HG02884 (cell line): ENCODE data around the gene NES.
"Not testable (repeated sequence)": the region's sequence is repeated elsewhere in the genome, so short reads cannot be mapped to it uniquely, and the experiment has no call there.

Experiments used
- ATAC-seq: cut with Tn5 transposase; IDR thresholded peaks from one replicate; pipeline ENCODE4 v1.9.1; 2021; ENCODE audit warnings: mild to moderate bottlenecking, moderate library complexity; ENCODE audit not compliant: unreplicated experiment

The NES gene

DNA sequence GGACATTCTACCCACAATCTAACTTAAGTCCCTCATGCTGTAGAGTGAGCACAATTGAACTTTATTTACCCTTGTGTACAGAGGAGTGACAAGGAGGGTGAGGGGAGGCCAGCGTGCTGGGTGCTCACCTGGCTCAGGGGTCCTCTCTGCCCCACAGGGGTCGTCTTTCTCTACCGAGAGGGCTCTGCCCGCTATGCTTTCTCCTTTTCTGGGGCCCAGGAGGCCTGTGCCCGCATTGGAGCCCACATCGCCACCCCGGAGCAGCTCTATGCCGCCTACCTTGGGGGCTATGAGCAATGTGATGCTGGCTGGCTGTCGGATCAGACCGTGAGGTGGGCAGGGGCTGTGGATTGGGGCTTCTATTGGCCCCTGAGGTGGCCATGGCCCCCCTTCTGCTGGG is 29.9 kb downstream of the NES start:
- no peak for ATAC-seq

GRCh38 chr1:156646738-156647211 is 30.4 kb downstream of the NES start:
- no peak for ATAC-seq

- ATAC-seq: no peak
These were observed 31.5 kb downstream of the NES start for GRCh38 chr1:156645666-156646065.

DNA sequence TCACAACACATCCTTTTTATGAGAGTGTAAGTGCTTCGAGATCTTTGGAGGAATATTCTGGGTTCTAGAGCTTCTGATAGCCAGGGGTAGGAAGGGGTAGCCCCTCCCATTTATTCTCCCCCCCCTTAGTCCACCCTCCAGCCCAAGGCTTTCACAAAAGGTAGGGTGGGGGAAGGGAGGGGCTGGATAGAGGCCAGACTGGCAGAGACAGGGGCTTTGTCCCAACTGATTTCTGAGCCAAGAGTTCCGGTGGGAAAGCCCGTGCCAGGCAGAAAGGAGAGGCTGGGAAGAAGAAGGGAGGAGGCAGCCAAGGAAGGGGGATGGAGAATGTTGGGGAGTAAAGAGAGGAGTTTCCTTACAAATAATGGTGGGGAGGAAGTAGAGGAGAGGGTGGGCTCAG is 32.2 kb downstream of the NES start:
- ATAC-seq: no peak

DNA sequence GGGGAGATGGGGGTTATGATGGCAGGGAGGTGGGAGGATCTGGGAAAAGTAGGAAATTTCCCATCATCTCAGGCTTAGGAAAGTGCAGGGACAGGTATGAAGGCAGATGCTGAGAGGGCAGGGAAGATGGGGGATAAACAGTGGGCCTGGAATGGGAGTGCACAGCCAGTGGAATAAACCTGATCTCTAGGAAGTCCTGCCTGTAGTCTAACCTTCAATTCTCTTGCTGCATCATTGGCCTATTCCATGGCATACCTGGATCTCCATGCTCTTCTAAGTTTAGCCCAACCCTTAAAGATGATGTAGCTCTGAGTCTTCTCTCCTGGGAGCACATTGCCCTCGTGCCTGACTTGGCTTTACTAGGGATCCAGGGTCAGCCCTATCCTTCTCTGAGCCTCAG is 32.6 kb downstream of the NES start:
- no peak for ATAC-seq

DNA sequence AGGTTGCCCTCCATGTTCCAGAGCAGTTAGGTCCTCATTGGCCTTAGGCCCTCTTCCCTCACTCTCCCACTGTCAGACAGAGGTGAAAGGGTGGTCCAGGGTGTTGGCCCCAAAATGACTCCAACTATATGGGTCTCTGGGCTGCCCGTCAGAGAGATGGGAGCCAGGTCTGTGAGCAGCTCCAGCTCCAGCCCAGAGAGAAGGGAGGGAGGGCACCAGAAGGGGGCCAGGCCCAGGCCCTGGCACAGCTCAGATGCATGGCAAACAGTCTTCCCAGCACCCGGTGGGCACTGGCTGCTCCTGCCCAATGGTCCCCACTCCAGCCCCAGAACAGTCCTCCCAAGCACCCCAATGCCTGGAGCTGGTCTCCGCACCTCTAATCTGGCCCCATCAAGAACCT is 33.1 kb downstream of the NES start:
- no peak for ATAC-seq

GRCh38 chr1:156643778-156644092 is 33.5 kb downstream of the NES start:
- ATAC-seq: no peak

GRCh38 chr1:156643049-156643777 is 34.0 kb downstream of the NES start:
- no peak for ATAC-seq

- no peak for ATAC-seq
These were observed 34.8 kb downstream of the NES start for GRCh38 chr1:156642265-156643048.

DNA sequence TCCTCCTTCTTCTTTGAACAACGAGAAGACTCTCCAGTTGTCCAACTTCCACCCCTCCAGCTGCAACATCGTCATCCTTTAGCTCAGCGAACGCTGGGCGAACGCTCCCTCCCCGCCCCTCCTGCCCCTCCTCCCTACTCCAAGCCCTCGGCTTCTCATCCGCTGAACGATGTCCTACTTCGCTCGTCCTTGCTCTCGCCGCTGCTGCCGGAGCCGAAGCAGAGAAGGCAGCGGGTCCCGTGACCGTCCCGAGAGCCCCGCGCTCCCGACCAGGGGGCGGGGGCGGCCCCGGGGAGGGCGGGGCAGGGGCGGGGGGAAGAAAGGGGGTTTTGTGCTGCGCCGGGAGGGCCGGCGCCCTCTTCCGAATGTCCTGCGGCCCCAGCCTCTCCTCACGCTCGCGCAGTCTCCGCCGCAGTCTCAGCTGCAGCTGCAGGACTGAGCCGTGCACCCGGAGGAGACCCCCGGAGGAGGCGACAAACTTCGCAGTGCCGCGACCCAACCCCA is 35.4 kb downstream of the NES start, which contains the start of gene BCAN:
Gene BCAN (plus strand): TSS at position 357 of the 504 bp plus-strand sequence. CDS start 3,938 bp downstream, outside the sequence.
- no peak for ATAC-seq

GRCh38 chr1:156640842-156641706 is 36.1 kb downstream of the NES start:
- ATAC-seq: no peak

DNA sequence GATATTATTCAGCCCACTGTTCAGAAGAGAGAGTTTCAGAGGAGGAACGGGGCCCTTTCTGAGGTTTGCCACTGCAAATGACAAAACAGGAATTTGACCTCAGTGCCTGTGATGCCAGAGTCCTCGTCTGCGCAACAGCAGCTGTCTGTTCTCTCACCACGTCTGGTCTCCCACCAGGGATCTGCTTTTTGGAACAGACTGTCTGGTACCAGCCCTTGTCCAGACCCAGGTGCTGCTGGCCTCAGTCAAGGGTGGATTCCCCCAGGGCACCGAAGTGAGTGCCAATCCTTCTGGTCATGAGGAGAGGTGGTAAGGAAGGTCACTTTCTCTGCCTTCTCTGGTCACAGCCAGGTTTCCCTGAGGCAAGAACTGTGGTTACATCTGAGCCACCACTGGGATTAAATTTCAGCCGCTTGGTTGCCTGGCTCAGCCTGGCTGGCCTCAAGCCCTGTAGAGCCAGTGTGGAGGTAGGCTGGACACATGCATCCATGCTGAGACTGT is 37.6 kb downstream of the NES start:
- ATAC-seq: no peak

DNA sequence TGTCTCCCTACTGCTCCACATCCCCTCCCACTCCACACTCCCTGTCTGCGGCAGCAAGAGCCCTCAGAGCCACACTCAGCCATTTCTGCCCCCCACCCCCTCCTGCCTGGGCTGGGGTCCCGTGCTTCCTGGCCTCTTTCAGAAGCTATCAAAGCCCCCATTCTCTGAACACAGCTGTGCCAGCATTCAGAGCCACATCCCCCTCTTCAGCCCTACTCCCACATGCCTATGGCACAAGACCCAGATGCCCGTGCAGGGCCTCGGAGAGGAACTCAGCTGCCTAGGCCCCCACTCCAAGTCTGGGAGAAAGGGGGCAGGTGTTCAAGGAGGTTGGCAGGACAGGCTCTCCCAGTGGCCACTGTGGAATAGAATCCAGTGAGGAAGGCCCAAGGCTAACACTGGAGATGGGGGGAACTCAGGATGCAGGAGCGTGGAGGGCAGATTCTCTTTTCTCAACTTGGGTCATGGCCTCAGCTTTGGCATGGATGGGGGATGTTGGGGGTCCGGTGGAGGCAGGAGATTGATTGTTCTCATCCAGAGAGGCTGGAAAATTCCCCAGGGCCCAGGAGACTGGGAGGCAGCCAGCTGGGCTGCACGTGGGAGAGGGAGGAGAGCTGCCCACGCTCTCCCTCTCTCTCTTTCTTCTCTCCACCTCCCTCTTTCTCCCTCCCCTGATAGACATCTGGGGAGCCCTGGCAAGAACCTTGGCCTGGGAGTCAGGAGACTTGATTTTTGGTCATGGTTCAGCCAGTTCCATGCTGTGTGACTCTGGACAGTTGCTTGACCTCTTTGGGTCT is 38.8 kb downstream of the NES start:
- ATAC-seq: no peak

DNA sequence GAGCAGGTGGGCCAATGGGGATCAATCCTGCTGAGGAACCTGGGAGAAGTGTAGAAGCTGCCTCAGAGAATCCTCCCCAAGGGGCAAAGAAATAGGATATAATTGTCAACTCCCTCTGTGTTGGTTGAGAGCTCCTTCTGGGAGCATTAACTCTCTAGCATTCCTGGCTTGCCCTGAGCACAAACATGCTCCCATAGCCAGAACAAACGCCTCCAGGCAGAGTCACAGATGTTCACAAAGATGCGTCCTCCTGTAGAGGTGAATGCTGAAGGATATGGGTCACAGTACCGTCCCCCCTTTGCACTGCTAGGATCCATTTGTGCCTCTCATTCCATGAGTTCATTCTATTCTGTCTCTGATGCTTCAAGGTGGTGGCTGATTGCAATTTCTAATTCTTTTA is 44.9 kb downstream of the NES start:
- no peak for ATAC-seq

- ATAC-seq: not testable (repeated sequence)
These were observed 46.1 kb downstream of the NES start for GRCh38 chr1:156631152-156631551.

DNA sequence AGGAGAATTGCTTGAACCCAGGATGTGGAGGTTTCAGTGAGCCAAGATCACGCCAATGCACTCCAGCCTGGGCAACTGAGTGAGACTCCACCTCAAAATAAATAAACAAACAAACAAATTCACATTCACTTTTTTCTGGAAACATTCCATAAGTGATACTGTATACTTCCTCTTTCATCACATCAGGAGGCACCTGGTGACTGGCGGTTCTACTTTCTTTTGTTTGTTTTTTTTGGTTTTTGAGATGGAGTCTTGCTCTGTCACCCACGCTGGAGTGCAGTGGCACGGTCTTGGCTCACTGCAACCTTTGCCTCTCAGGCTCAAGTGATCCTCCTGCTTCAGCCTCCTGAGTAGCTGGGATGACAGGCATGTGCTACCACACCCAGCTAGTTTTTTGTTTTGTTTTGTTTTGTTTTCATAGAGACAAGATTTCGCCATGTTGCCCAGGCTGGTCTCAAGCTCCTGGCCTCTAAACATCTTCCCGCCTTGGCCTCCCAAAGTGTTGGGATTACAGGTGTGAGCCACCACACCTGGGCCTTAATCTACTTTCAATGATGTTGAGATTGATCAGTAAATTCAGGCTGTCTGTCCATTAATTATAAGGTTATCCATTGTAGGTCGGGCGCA is 47.3 kb downstream of the NES start:
- no peak for ATAC-seq

- no peak for ATAC-seq
These were observed 49.8 kb downstream of the NES start for GRCh38 chr1:156627313-156627880.

- no peak for ATAC-seq
These were observed 51.1 kb downstream of the NES start for GRCh38 chr1:156626079-156626438.

- ATAC-seq: no peak
These were observed 51.6 kb downstream of the NES start for GRCh38 chr1:156625436-156626078.
